Liver (tissue), 9 donors: ENCODE measurements around the gene RESP18. TPM values are rescaled to one million over a fixed set of nuclear protein-coding genes. Genes with fewer than 3 reads are reported as not detected.

Experiments used
- DNase-seq: peaks from one replicate; pipeline ENCODE4 v3.0.0-alpha.2; 2017; ENCODE audit warnings: low spot score
- H3K27ac ChIP-seq, 2 donors: one replicate each; pipeline ENCODE4 v1.7.0; 2013; ENCODE audit warnings: inconsistent platforms in 2 of 2, low read length in 2 of 2, control low read depth in 1 of 2, low read depth in 1 of 2, mild to moderate bottlenecking in 1 of 2
- H3K27me3 ChIP-seq, 4 donors: one replicate each; pipeline versions ENCODE4 v1.6.1 to v1.7.0; 2013; ENCODE audit warnings: low read length in 3 of 4, inconsistent platforms in 1 of 4, mild to moderate bottlenecking in 1 of 4, moderate library complexity in 1 of 4; ENCODE audit not compliant: control insufficient read depth in 4 of 4, insufficient read depth in 4 of 4
- H3K36me3 ChIP-seq, 4 donors: one replicate each; pipeline versions ENCODE4 v1.6.1 to v1.7.0; 2013; ENCODE audit warnings: low read length in 3 of 4, mild to moderate bottlenecking in 3 of 4, low read depth in 1 of 4, moderate library complexity in 1 of 4; ENCODE audit not compliant: control insufficient read depth in 4 of 4, insufficient read depth in 3 of 4
- H3K4me1 ChIP-seq, 4 donors: one replicate each; pipeline versions ENCODE4 v1.6.1 to v1.7.0; 2013; ENCODE audit warnings: low read length in 3 of 4, mild to moderate bottlenecking in 3 of 4, moderate library complexity in 1 of 4; ENCODE audit not compliant: control insufficient read depth in 4 of 4, insufficient read depth in 4 of 4
- H3K4me3 ChIP-seq, 3 donors: one replicate each; pipeline versions ENCODE4 v1.6.1 to v1.7.0; 2013; ENCODE audit warnings: low read length in 3 of 3, control low read depth in 1 of 3, low read depth in 1 of 3, mild to moderate bottlenecking in 1 of 3
- H3K9ac ChIP-seq, 2 donors: one replicate each; pipeline ENCODE4 v1.7.0; 2013; ENCODE audit warnings: low read length in 2 of 2, mild to moderate bottlenecking in 2 of 2, moderate library complexity in 2 of 2, control low read depth in 1 of 2, low read depth in 1 of 2
- H3K9me3 ChIP-seq, 4 donors: one replicate each; pipeline versions ENCODE4 v1.6.1 to v1.7.0; 2013; ENCODE audit warnings: low read length in 3 of 4; ENCODE audit not compliant: control insufficient read depth in 4 of 4
- ATF3 ChIP-seq: IDR thresholded peaks from 2 replicates; pipeline ENCODE4 v1.6.1; 2016; ENCODE audit warnings: antibody characterized with exemption
- CTCF ChIP-seq: fragments of 150-350 bp; IDR thresholded peaks from 2 replicates; pipeline ENCODE4 v1.5.1; 2017; ENCODE audit warnings: improper control_type of control experiment, low read depth, low read length; ENCODE audit not compliant: missing input control
- EGR1 ChIP-seq, 2 donors: IDR thresholded peaks; 2 replicates each; pipeline ENCODE4 v1.6.1; 2016 to 2018; ENCODE audit warnings: antibody characterized with exemption in 2 of 2, low read depth in 2 of 2
- FOXA1 ChIP-seq: IDR thresholded peaks from 2 replicates; pipeline ENCODE4 v1.6.1; 2016; ENCODE audit warnings: antibody characterized with exemption
- FOXA2 ChIP-seq: IDR thresholded peaks from 2 replicates; pipeline ENCODE4 v1.6.1; 2016; ENCODE audit warnings: antibody characterized with exemption
- GABPA ChIP-seq, 2 donors: IDR thresholded peaks in 1 of 2; conservative IDR thresholded peaks in 1 of 2; 2 replicates each; pipeline ENCODE4 v1.6.1; 2016; ENCODE audit warnings: antibody characterized with exemption in 2 of 2, mild to moderate bottlenecking in 1 of 2, moderate library complexity in 1 of 2
- HNF4A ChIP-seq, 2 donors: conservative IDR thresholded peaks; 2 replicates each; pipeline ENCODE4 v1.6.1; 2016; ENCODE audit warnings: antibody characterized with exemption in 2 of 2, mild to moderate bottlenecking in 2 of 2
- HNF4G ChIP-seq: IDR thresholded peaks from 2 replicates; pipeline ENCODE4 v1.6.1; 2016; ENCODE audit warnings: antibody characterized with exemption
- JUND ChIP-seq, 2 donors: IDR thresholded peaks; 2 replicates each; pipeline ENCODE4 v1.6.1; 2016; ENCODE audit warnings: antibody characterized with exemption in 2 of 2
- MAX ChIP-seq: IDR thresholded peaks from 2 replicates; pipeline ENCODE4 v1.6.1; 2016; ENCODE audit warnings: antibody characterized with exemption
- NR2F2 ChIP-seq: IDR thresholded peaks from 2 replicates; pipeline ENCODE4 v1.6.1; 2016; ENCODE audit warnings: antibody characterized with exemption
- RAD21 ChIP-seq, 2 donors: IDR thresholded peaks; 2 replicates each; pipeline ENCODE4 v1.6.1; 2016; ENCODE audit warnings: antibody characterized with exemption in 2 of 2, mild to moderate bottlenecking in 2 of 2
- REST ChIP-seq: IDR thresholded peaks from 2 replicates; pipeline ENCODE4 v1.6.1; 2016; ENCODE audit warnings: antibody characterized with exemption, mild to moderate bottlenecking
- RXRA ChIP-seq, 2 donors: IDR thresholded peaks; 2 replicates each; pipeline ENCODE4 v1.6.1; 2017 to 2018; ENCODE audit warnings: antibody characterized with exemption in 2 of 2, mild to moderate bottlenecking in 1 of 2
- SP1 ChIP-seq: IDR thresholded peaks from 2 replicates; pipeline ENCODE4 v1.6.1; 2018; ENCODE audit warnings: antibody characterized with exemption, mild to moderate bottlenecking
- TAF1 ChIP-seq: conservative IDR thresholded peaks from 2 replicates; pipeline ENCODE4 v1.6.1; 2016; ENCODE audit warnings: antibody characterized with exemption, mild to moderate bottlenecking
- YY1 ChIP-seq: IDR thresholded peaks from 2 replicates; pipeline ENCODE4 v1.6.1; 2016; ENCODE audit warnings: antibody characterized with exemption, mild to moderate bottlenecking
- ZBTB33 ChIP-seq: IDR thresholded peaks from 2 replicates; pipeline ENCODE4 v1.6.1; 2016; ENCODE audit warnings: antibody characterized with exemption
- WGBS: extraction: QIAGEN DNeasy Blood & Tissue Kit; methylation state at CpG from one replicate; pipeline ENCODE4 v1.1.7; 2013; 5-methylcytosine and 5-hydroxymethylcytosine counted together
- polyA plus RNA-seq, 2 donors: library from polyadenylated mRNA; stranded (reverse) in 1 of 2; unstranded in 1 of 2; fragments of 200-250 nt in 1 of 2; fragments of >200 nt in 1 of 2; fragmentation: Nextera tagmentation in 1 of 2; extraction: Ambion mirVana in 1 of 2; gene quantifications; one replicate each; pipeline versions ENCODE4 v1.2.1 to v1.2.3, GENCODE V29; 2013 to 2015
- total RNA-seq, 2 donors: library from RNA; depleted of rRNA; stranded (reverse); fragments of >200 nt; gene quantifications; one replicate each; pipeline ENCODE4 v1.2.3, GENCODE V29; 2014
- donor health status: healthy.
- donor health status: healthy.
- donor health status: healthy.
- donor health status: healthy.
- donor health status: healthy.

The RESP18 gene
- total and polyA plus RNA-seq, 4 donors = not detected

- H3K9ac ChIP-seq = no peak overlapping the region
- H3K27ac ChIP-seq = no peak overlapping the region
- no peaks in the 10 kb centered on the region for H3K4me1 ChIP-seq
- H3K36me3 ChIP-seq = peaks cover 7 to 40% (median 32%) of the 10 kb centered on the region in 4 donors
- H3K27me3 ChIP-seq = no peaks in the 10 kb centered on the region
- 86% methylated on average over 12 of the region's 12 CpGs for WGBS
- no peak for DNase-seq
- no peaks in the 10 kb centered on the region for H3K9me3 ChIP-seq
- H3K4me3 ChIP-seq = no peak overlapping the region
- TF ChIP-seq MAX = no peak
- TF ChIP-seq GABPA (IDR thresholded peaks at IDR 0.05 in 1 of 2, conservative IDR thresholded peaks at IDR 0.05 in 1 of 2) = no peak
- no peak for TF ChIP-seq CTCF
- TF ChIP-seq RXRA (IDR thresholded peaks at IDR 0.05) = no peak
- no peak for TF ChIP-seq NR2F2
- TF ChIP-seq HNF4G = no peak
- TF ChIP-seq TAF1 = no peak
- TF ChIP-seq JUND (IDR thresholded peaks at IDR 0.05) = no peak
- no peak for TF ChIP-seq ATF3
- no peak for TF ChIP-seq YY1
- no peak for TF ChIP-seq FOXA2
- TF ChIP-seq HNF4A (conservative IDR thresholded peaks at IDR 0.05) = no peak
- TF ChIP-seq SP1 = no peak
- TF ChIP-seq EGR1 (IDR thresholded peaks at IDR 0.05; ENCODE audit: low read depth in 2 of 2) = no peak
- TF ChIP-seq REST = no peak
- no peak for TF ChIP-seq FOXA1
- TF ChIP-seq ZBTB33 = no peak
- TF ChIP-seq RAD21 (IDR thresholded peaks at IDR 0.05) = no peak
Observed at GRCh38 chr2:219286436-219287115, 46.0 kb downstream of the RESP18 start.
